Transverse colon (tissue), 4 donors: Measurements from ENCODE around the gene SSBP2. TPM values are rescaled to one million over a fixed set of nuclear protein-coding genes. Genes with fewer than 3 reads are reported as not detected.

Experiments used
- DNase-seq: peaks from one replicate; pipeline ENCODE4 v3.0.0-alpha.2; 2019
- H3K27ac ChIP-seq, 4 donors: fragments of 200-600 bp; sonication (generic); 2 replicates each; pipeline ENCODE4 v1.5.1; 2016 to 2018; ENCODE audit warnings: inconsistent platforms in 4 of 4
- H3K27me3 ChIP-seq: fragments of 200-600 bp; sonication (generic); 2 replicates; pipeline ENCODE4 v1.5.1; 2017; ENCODE audit warnings: inconsistent platforms
- H3K36me3 ChIP-seq, 4 donors: fragments of 200-600 bp; sonication (generic); 2 replicates each; pipeline ENCODE4 v1.5.1; 2017 to 2019; ENCODE audit warnings: inconsistent platforms in 4 of 4
- H3K4me1 ChIP-seq, 4 donors: fragments of 200-600 bp; sonication (generic); 2 replicates each; pipeline ENCODE4 v1.5.1; 2017 to 2020; ENCODE audit warnings: inconsistent platforms in 4 of 4
- H3K4me3 ChIP-seq, 4 donors: fragments of 200-600 bp; sonication (generic); 1 replicate in 1 of 4; 2 replicates in 3 of 4; pipeline versions ENCODE4 v1.5.1 to v1.6.1; 2017 to 2019; ENCODE audit warnings: inconsistent platforms in 4 of 4
- H3K9me3 ChIP-seq, 2 donors: fragments of 200-600 bp; sonication (generic); 2 replicates each; pipeline ENCODE4 v1.5.1; 2017 to 2019; ENCODE audit warnings: inconsistent platforms in 2 of 2
- CTCF ChIP-seq, 5 experiments: fragments of 200-600 bp in 3 of 5; fragments of 450-650 bp in 2 of 5; sonication (generic) in 3 of 5; IDR thresholded peaks; 1 replicate in 2 of 5; 2 replicates in 3 of 5; pipeline ENCODE4 v1.5.1; 2016 to 2017; ENCODE audit warnings: antibody characterized with exemption in 5 of 5, inconsistent platforms in 3 of 5, mild to moderate bottlenecking in 2 of 5, moderate library complexity in 1 of 5
- EP300 ChIP-seq: sonication (generic); formaldehyde crosslinking; IDR thresholded peaks from one replicate; pipeline ENCODE4 v1.6.1; 2017; ENCODE audit warnings: antibody characterized with exemption, low read depth
- POLR2A ChIP-seq: fragments of 450-650 bp; IDR thresholded peaks from one replicate; pipeline ENCODE4 v1.6.1; 2016; ENCODE audit warnings: antibody characterized with exemption, mild to moderate bottlenecking, moderate library complexity
- POLR2AphosphoS5 ChIP-seq, 3 donors: sonication (generic); formaldehyde crosslinking; IDR thresholded peaks; one replicate each; pipeline ENCODE4 v1.6.1; 2016; ENCODE audit warnings: antibody characterized with exemption in 3 of 3
- WGBS, 2 donors: methylation state at CpG; one replicate each; pipeline ENCODE4 v1.1.5; 2018; ENCODE audit warnings: low coverage in 1 of 2; 5-methylcytosine and 5-hydroxymethylcytosine counted together
- in situ Hi-C, 4 donors: fragments of 200-750 bp; cut with MboI; loops; one replicate each; pipeline versions ENCODE4 v1.15.0 to v1.15.1; 2017; ENCODE audit warnings: low sequenced_read_pairs in 3 of 4, low pct_ligation_motif_present in 1 of 4, low pct_unique_long_range_greater_than_20kb in 1 of 4
- intact Hi-C: fragments of 100-400 bp; cut with DNase I; formaldehyde crosslinking; loops from one replicate; pipeline ENCODE4 v1.15.1; 2023; ENCODE audit warnings: low total_unique reads
- total RNA-seq, 4 donors: library from RNA; depleted of rRNA; stranded (reverse); fragments of >200 nt; gene quantifications; one replicate each; pipeline ENCODE4 v1.1.0, GENCODE V29; 2016

Gene SSBP2
- total RNA-seq, 4 donors from 2014 or later: 22.8 to 50.4 (median 34.4) TPM

GRCh38 chr5:81724571-81724970 lies 26.3 kb downstream of the SSBP2 start:
- Histone ChIP-seq H3K27ac (no peak overlapping the region), H3K4me1 (peaks cover 5 to 29% (median 7%) of the 10 kb centered on the region in 4 donors), H3K9me3 (no peaks in the 10 kb centered on the region), H3K27me3 (no peaks in the 10 kb centered on the region), H3K4me3 (no peak overlapping the region), H3K36me3 (no peaks in the 10 kb centered on the region)
- TF ChIP-seq POLR2AphosphoS5 (IDR thresholded peaks at IDR 0.05) (no peak), CTCF (IDR thresholded peaks at IDR 0.05) (no peak), POLR2A (no peak), EP300 (no peak)
- intact Hi-C loops (no loop called here), in situ Hi-C loops (no loop called here)
- no peak for DNase-seq
- 69 to 70% methylated on average over 5 of the region's 5 CpGs for WGBS, 2 donors

GRCh38 chr5:81724108-81724507 lies 26.8 kb downstream of the SSBP2 start:
- no peaks in the 10 kb centered on the region for H3K36me3 ChIP-seq
- no peak overlapping the region for H3K4me3 ChIP-seq
- no peak for DNase-seq
- no peaks in the 10 kb centered on the region for H3K9me3 ChIP-seq
- in situ Hi-C loops: no loop called here
- 88 to 90% methylated on average over 1 of the region's 1 CpG for WGBS, 2 donors
- peaks cover 7 to 34% (median 10%) of the 10 kb centered on the region in 4 donors for H3K4me1 ChIP-seq
- TF ChIP-seq POLR2AphosphoS5 (IDR thresholded peaks at IDR 0.05): no peak
- TF ChIP-seq CTCF (IDR thresholded peaks at IDR 0.05): no peak
- no peak for TF ChIP-seq EP300
- TF ChIP-seq POLR2A: no peak
- H3K27me3 ChIP-seq: no peaks in the 10 kb centered on the region
- no peak overlapping the region for H3K27ac ChIP-seq
- intact Hi-C loops: no loop called here

GRCh38 chr5:81721049-81721448 lies 29.8 kb downstream of the SSBP2 start:
- no peak for TF ChIP-seq POLR2A
- no peak for TF ChIP-seq EP300
- no peak for TF ChIP-seq CTCF (IDR thresholded peaks at IDR 0.05)
- no peak for TF ChIP-seq POLR2AphosphoS5 (IDR thresholded peaks at IDR 0.05)

GRCh38 chr5:81719743-81720345 lies 31.1 kb downstream of the SSBP2 start:
- intact Hi-C loops (no loop called here), in situ Hi-C loops (no loop called here)
- TF ChIP-seq EP300: no peak
- no peak for TF ChIP-seq POLR2AphosphoS5 (IDR thresholded peaks at IDR 0.05)
- TF ChIP-seq POLR2A: no peak
- TF ChIP-seq CTCF (IDR thresholded peaks at IDR 0.05): no peak
- 73 to 88% methylated on average over 1 of the region's 1 CpG for WGBS, 2 donors
- H3K4me1 ChIP-seq: peaks cover 8 to 51% (median 11%) of the 10 kb centered on the region in 4 donors
- H3K27ac ChIP-seq: peak overlapping the region in 1 of 4 donors; percentile 35
- no peak overlapping the region for H3K4me3 ChIP-seq
- no peak for DNase-seq
- H3K9me3 ChIP-seq: no peaks in the 10 kb centered on the region
- H3K27me3 ChIP-seq: no peaks in the 10 kb centered on the region
- no peaks in the 10 kb centered on the region for H3K36me3 ChIP-seq

More at GRCh38 chr5:81721049-81721448, 29.8 kb downstream of the SSBP2 start:
- no peak for DNase-seq
- H3K36me3 ChIP-seq: no peaks in the 10 kb centered on the region
- in situ Hi-C loops (no loop called here), intact Hi-C loops (no loop called here)
- H3K27me3 ChIP-seq: no peaks in the 10 kb centered on the region
- H3K27ac ChIP-seq: no peak overlapping the region
- WGBS, 2 donors: 64 to 78% methylated on average over 2 of the region's 2 CpGs
- no peaks in the 10 kb centered on the region for H3K9me3 ChIP-seq
- H3K4me3 ChIP-seq: no peak overlapping the region
- H3K4me1 ChIP-seq: peaks cover 8 to 51% (median 11%) of the 10 kb centered on the region in 4 donors
